GM12801 (cell line): Measurements from ENCODE around the gene SLC43A1.

Experiments
- TF ChIP-seq, protein P1 (sequence below): IDR thresholded peaks from one replicate; pipeline ENCODE4 v1.5.1; 2011; ENCODE audit warnings: control low read depth; ENCODE audit not compliant: insufficient read length; ENCODE audit errors: extremely low read depth

The SLC43A1 gene

DNA sequence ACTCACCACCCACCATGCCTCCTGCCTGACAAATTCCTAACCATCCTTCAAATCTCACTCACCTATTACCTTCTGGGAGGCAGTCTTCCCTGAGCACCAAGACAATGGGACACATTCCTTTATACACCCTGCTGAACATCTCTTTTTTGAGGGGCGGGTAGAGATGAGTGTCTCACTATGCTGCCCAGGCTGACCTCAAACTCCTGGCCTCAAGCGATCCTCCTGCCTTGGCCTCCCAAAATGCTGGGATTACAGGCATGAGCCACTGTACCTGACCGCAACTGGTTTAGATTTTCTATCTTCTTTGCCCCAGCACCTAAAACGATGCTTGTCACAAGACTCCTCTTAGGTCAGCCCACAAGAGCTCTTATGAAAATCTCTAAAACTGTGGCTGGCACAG, 7.9 kb upstream of the SLC43A1 start:
- TF ChIP-seq, protein P1, sequence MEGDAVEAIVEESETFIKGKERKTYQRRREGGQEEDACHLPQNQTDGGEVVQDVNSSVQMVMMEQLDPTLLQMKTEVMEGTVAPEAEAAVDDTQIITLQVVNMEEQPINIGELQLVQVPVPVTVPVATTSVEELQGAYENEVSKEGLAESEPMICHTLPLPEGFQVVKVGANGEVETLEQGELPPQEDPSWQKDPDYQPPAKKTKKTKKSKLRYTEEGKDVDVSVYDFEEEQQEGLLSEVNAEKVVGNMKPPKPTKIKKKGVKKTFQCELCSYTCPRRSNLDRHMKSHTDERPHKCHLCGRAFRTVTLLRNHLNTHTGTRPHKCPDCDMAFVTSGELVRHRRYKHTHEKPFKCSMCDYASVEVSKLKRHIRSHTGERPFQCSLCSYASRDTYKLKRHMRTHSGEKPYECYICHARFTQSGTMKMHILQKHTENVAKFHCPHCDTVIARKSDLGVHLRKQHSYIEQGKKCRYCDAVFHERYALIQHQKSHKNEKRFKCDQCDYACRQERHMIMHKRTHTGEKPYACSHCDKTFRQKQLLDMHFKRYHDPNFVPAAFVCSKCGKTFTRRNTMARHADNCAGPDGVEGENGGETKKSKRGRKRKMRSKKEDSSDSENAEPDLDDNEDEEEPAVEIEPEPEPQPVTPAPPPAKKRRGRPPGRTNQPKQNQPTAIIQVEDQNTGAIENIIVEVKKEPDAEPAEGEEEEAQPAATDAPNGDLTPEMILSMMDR: no peak

DNA sequence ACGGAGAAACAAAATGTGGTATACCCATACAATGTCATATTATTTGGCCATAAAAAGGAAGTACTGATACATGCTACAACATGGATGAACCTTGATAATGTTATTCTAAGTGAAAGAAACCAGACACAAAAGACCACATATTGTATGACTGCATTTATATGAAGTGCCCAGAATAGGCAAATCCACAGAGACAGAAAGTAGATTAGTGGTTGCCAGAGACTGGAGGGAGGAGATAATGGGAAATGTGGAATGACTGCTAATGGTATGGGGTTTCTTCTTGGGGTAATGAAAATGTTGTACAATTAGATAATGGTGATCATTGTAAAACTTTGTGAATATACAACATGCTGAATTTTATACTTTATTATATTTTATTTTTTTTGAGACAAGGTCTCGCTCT, 5.6 kb upstream of the SLC43A1 start:
- TF ChIP-seq, protein P1: no peak

DNA sequence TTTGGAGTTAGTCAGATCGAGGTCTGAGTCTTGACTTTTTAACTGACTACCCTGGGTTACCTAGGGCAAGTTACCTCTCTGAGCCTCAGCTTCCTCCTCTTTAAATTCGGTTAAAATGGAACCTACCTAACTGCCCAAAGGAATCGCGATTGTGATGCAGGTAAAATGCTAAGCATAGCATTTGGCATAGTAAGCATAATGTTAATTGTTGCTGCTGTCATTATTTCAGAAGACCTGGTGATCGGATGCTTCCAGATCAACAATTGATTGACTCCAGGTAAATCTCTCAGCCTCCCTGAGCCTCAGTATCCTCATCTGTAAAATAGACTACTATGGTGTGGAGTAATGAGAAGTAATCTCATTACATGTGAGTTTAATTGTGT, 550 bp upstream of the SLC43A1 start:
- TF ChIP-seq, protein P1: no peak

DNA sequence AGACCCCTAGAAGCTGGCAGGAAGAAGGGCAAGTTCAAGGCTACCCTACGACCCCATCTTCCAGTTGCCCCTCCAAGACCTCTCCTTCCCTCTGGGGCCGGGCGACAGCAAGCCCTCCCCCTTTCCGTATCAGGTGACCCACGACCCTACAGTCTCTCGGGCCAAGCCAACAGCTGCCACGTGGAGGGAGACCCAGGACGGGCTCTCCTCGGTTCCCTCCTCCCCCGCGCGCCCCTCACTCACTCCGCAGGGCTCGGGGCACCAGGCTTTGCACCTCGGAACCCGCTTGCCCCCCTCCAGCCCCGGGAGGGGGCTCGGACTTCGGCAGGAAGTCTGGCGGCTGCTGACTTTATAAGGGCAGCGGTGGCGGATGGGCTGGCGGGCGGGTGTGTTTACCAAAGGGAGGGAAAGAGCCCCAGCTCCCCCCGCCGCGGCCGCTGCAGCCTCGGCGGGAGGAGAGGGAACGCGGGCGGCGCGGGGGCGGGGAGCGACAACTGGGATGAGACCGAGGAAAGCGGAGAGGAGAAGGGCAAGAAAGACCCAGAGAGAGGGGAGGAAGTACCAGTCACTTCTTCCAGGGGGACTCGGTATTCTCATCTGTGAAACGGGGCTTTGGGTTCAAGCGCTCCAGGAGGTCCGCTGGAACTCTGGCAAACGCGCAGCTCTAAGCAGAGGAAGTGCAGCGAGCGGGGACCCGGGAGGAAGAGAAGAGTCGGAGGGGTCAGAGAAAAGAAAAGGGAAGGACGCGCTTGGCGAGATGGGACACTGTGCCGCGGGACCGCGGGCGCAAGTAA, 767 bp downstream of the SLC43A1 start:
- TF ChIP-seq, protein P1: no peak

DNA sequence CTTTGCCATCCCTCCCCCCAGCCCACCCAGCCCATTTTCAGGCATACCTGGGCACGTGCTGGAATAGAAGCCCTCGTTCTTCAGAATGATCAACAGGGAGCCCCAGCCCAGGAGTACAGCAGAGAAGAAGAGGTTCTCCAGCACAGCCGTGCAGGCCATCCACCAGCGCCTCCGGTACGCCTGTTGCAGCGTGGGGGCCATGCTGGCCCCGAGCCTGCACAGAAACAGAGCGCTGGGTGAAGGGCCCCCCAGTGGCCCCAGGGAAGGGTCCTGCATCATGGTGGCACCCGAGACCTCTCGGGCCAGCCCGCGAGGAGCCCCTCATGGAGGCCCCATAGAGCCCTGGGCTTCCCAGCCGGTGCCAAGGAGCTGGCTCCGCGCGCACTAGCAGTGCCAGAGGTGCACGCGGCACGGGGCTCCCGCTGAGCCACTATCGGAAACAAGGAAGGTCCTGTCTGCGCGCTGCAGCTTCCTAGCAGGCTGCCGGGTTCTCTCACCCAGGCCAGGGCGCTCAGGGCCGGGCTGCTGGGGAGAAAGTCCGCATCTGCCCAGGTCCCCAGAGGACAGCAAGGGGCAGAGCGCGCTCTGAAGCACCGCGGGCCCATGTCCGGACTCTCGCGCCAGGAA, 1.5 kb downstream of the SLC43A1 start:
- TF ChIP-seq, protein P1: no peak

DNA sequence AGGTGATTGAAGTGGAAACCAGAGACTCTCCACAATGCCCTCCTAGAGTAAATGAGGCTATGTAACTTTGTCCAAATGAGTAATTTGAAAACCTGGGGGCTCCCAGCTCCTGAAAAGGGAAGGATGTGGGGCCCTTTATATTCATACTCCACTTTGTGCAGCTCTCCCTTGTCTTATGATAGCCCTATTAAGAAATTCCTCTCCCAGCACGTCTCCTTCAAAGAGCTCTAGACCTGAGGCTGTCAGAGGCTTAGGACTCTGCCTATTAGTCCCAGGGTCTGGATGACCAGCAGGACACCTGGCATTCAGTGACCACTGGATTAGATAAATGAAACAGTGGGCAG, 2.1 kb downstream of the SLC43A1 start:
- TF ChIP-seq, protein P1: no peak

DNA sequence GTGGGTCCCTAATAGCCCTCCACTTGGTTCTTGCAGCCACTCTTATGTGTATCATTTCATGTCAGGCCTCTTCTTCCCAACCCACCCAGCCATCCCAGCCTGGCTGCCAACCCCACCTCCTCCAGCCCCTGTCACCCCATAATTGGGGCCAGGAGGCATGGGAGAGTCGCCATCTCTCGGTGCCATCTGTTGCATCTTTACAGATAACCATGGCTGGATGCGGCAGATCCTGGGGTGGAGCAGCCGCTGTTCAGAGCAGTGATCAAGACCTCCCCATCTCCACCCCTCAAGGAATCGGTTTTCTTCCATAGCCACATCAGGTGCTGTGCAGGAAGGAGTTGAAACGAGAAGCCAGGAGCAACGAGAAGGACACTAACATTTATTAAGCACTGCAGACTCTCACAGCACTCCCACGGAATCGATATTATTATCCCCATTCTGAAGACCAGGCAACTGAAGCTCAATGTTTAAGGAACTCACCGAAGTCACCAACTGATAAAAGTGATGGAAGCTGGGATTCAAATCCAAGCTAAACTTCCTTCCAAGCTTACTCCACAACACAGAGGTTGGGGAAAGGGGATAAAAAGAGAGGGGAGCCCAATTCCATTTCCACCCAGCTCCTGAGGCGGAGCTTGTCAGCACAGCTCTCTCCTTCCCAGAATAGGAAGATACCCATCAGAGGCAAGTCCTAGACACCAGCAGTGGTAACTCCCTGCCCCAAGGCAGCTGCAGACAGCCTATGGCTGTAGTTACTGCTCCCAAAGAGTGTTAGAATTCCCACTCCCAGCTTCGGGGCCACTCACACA, 2.7 kb downstream of the SLC43A1 start:
- TF ChIP-seq, protein P1: no peak
